Neural cell (in vitro differentiated cells): ENCODE results near the gene WDR49.

Source experiments
- CTCF ChIP-seq: fragments of 450-650 bp; IDR thresholded peaks from 2 replicates; pipeline ENCODE4 v1.5.1; 2014; ENCODE audit warnings: antibody characterized with exemption, mild to moderate bottlenecking, moderate library complexity; ENCODE audit not compliant: poor library complexity, severe bottlenecking
- RAD21 ChIP-seq: fragments of 450-650 bp; conservative IDR thresholded peaks from 2 replicates; pipeline ENCODE4 v1.6.1; 2014; ENCODE audit warnings: antibody characterized with exemption, mild to moderate bottlenecking, moderate library complexity
- TAF1 ChIP-seq: IDR thresholded peaks from 2 replicates; pipeline ENCODE4 v1.6.1; 2012; ENCODE audit warnings: low read depth

- TF ChIP-seq TAF1 (no peak), CTCF (no peak), RAD21 (no peak)
These were observed 85.1 kb downstream of the WDR49 start for GRCh38 chr3:167568634-167569033.
